Measurements from ENCODE around the gene BORA. TPM values are rescaled to one million over a fixed set of nuclear protein-coding genes. Genes with fewer than 3 reads are reported as not detected.

BORA gene
- polyA plus RNA-seq (2013), result 13.8 TPM

GRCh38 chr13:72727417-72728289 is at the start of gene BORA, which contains the start of gene MZT1:
BORA (plus strand) TSS chr13:72727923; CDS start chr13:72728941, 1,018 bp downstream.
MZT1 (minus strand) TSS chr13:72727629; CDS start chr13:72727602, 27 bp downstream.
- CTCF ChIA-PET, result no interaction called here

GRCh38 chr13:72678312-72678711 is 49.4 kb upstream of the BORA start:
- H3K36me3 ChIP-seq (ENCODE audit: control insufficient read depth in 4 of 4, insufficient read depth in 4 of 4, low read length in 3 of 4), result no peaks in the 10 kb centered on the region
- no CpG with 5 or more reads among the region's 1 CpG for WGBS (ENCODE audit: insufficient coverage)
- no peaks in the 10 kb centered on the region for H3K4me1 ChIP-seq (ENCODE audit: control extremely low read depth in 1 of 4, control insufficient read depth in 4 of 4, insufficient read depth in 4 of 4, low read length in 3 of 4)
- no peak overlapping the region for H3K4me3 ChIP-seq (ENCODE audit: control insufficient read depth in 1 of 7, extremely low read depth in 1 of 7, insufficient read depth in 4 of 7, low read depth in 2 of 7, low read length in 6 of 7)
- H3K27ac ChIP-seq (ENCODE audit: insufficient read depth in 1 of 2, low read depth in 1 of 2, low read length in 2 of 2, poor library complexity in 1 of 2, severe bottlenecking in 2 of 2), result no peak overlapping the region
- no peaks in the 10 kb centered on the region for H3K27me3 ChIP-seq (replicated peaks in 2 of 5; ENCODE audit: control insufficient read depth in 4 of 5, insufficient read depth in 5 of 5, low read length in 4 of 5)
- ChIA-PET POLR2A (no interaction called here), CTCF (no interaction called here)
- H3K9me3 ChIP-seq (ENCODE audit: control extremely low read depth in 1 of 5, control insufficient read depth in 4 of 5, insufficient read depth in 2 of 5, low read depth in 1 of 5, low read length in 4 of 5), result no peaks in the 10 kb centered on the region
- DNase-seq, result no peak

More at GRCh38 chr13:72727417-72728289, at the start of gene BORA, which contains the start of gene MZT1:
- 0% methylated on average over 58 of the region's 71 CpGs for WGBS (ENCODE audit: insufficient coverage)
- peak within 1 kb of the TSS in 1 of 2 experiments; percentile 82 for H3K27ac ChIP-seq (ENCODE audit: insufficient read depth in 1 of 2, low read depth in 1 of 2, low read length in 2 of 2, poor library complexity in 1 of 2, severe bottlenecking in 2 of 2)
- DNase-seq, result peak; percentile 97 to 99 (median 99)
- POLR2A ChIA-PET, result no interaction called here
- H3K9me3 ChIP-seq (ENCODE audit: control extremely low read depth in 1 of 5, control insufficient read depth in 4 of 5, insufficient read depth in 2 of 5, low read depth in 1 of 5, low read length in 4 of 5), result no peaks in the 10 kb centered on the region
- peaks cover 0 to 13% (median 4%) of the 10 kb centered on the region in 4 experiments for H3K36me3 ChIP-seq (ENCODE audit: control insufficient read depth in 4 of 4, insufficient read depth in 4 of 4, low read length in 3 of 4)
- H3K4me1 ChIP-seq (ENCODE audit: control extremely low read depth in 1 of 4, control insufficient read depth in 4 of 4, insufficient read depth in 4 of 4, low read length in 3 of 4), result peaks cover 2 to 27% (median 18%) of the 10 kb centered on the region in 4 experiments
- peak within 1 kb of the TSS; percentile 68 to 97 (median 88) for H3K4me3 ChIP-seq (ENCODE audit: control insufficient read depth in 1 of 7, extremely low read depth in 1 of 7, insufficient read depth in 4 of 7, low read depth in 2 of 7, low read length in 6 of 7)
- no peaks in the 10 kb centered on the region for H3K27me3 ChIP-seq (replicated peaks in 2 of 5; ENCODE audit: control insufficient read depth in 4 of 5, insufficient read depth in 5 of 5, low read length in 4 of 5)

- no CpG with 5 or more reads among the region's 1 CpG for WGBS (ENCODE audit: insufficient coverage)
- no peaks in the 10 kb centered on the region for H3K9me3 ChIP-seq (ENCODE audit: control extremely low read depth in 1 of 5, control insufficient read depth in 4 of 5, insufficient read depth in 2 of 5, low read depth in 1 of 5, low read length in 4 of 5)
- CTCF ChIA-PET, result no interaction called here
- no peak overlapping the region for H3K4me3 ChIP-seq (ENCODE audit: control insufficient read depth in 1 of 7, extremely low read depth in 1 of 7, insufficient read depth in 4 of 7, low read depth in 2 of 7, low read length in 6 of 7)
- H3K36me3 ChIP-seq (ENCODE audit: control insufficient read depth in 4 of 4, insufficient read depth in 4 of 4, low read length in 3 of 4), result no peaks in the 10 kb centered on the region
- H3K27ac ChIP-seq (ENCODE audit: insufficient read depth in 1 of 2, low read depth in 1 of 2, low read length in 2 of 2, poor library complexity in 1 of 2, severe bottlenecking in 2 of 2), result no peak overlapping the region
- no peaks in the 10 kb centered on the region for H3K27me3 ChIP-seq (replicated peaks in 2 of 5; ENCODE audit: control insufficient read depth in 4 of 5, insufficient read depth in 5 of 5, low read length in 4 of 5)
- POLR2A ChIA-PET, result no interaction called here
- no peaks in the 10 kb centered on the region for H3K4me1 ChIP-seq (ENCODE audit: control extremely low read depth in 1 of 4, control insufficient read depth in 4 of 4, insufficient read depth in 4 of 4, low read length in 3 of 4)
- no peak for DNase-seq
These were observed 47.4 kb upstream of the BORA start for GRCh38 chr13:72680353-72680752.

- POLR2A ChIA-PET, result no interaction called here
- CTCF ChIA-PET, result interaction anchor here (1.1 kb wide), 1 partner anchor 10 kb away, joined by 4 read pairs; no protein-coding TSS in a partner anchor
- Histone ChIP-seq H3K9me3 (ENCODE audit: control extremely low read depth in 1 of 5, control insufficient read depth in 4 of 5, insufficient read depth in 2 of 5, low read depth in 1 of 5, low read length in 4 of 5) (no peaks in the 10 kb centered on the region), H3K27ac (ENCODE audit: insufficient read depth in 1 of 2, low read depth in 1 of 2, low read length in 2 of 2, poor library complexity in 1 of 2, severe bottlenecking in 2 of 2) (no peak overlapping the region), H3K36me3 (ENCODE audit: control insufficient read depth in 4 of 4, insufficient read depth in 4 of 4, low read length in 3 of 4) (no peaks in the 10 kb centered on the region), H3K4me3 (ENCODE audit: control insufficient read depth in 1 of 7, extremely low read depth in 1 of 7, insufficient read depth in 4 of 7, low read depth in 2 of 7, low read length in 6 of 7) (no peak overlapping the region), H3K4me1 (ENCODE audit: control extremely low read depth in 1 of 4, control insufficient read depth in 4 of 4, insufficient read depth in 4 of 4, low read length in 3 of 4) (no peaks in the 10 kb centered on the region), H3K27me3 (replicated peaks in 2 of 5; ENCODE audit: control insufficient read depth in 4 of 5, insufficient read depth in 5 of 5, low read length in 4 of 5) (no peaks in the 10 kb centered on the region)
- DNase-seq, result no peak
- WGBS (ENCODE audit: insufficient coverage), result no CpG with 5 or more reads among the region's 3 CpGs
These were observed 41.0 kb upstream of the BORA start for GRCh38 chr13:72686766-72687165.

GRCh38 chr13:72689181-72689696 is 38.5 kb upstream of the BORA start:
- ChIA-PET POLR2A (no interaction called here), CTCF (no interaction called here)
- no peak for DNase-seq
- H3K4me3 ChIP-seq (ENCODE audit: control insufficient read depth in 1 of 7, extremely low read depth in 1 of 7, insufficient read depth in 4 of 7, low read depth in 2 of 7, low read length in 6 of 7), result no peak overlapping the region
- H3K9me3 ChIP-seq (ENCODE audit: control extremely low read depth in 1 of 5, control insufficient read depth in 4 of 5, insufficient read depth in 2 of 5, low read depth in 1 of 5, low read length in 4 of 5), result peaks cover 0 to 8% (median 3%) of the 10 kb centered on the region in 5 experiments
- H3K36me3 ChIP-seq (ENCODE audit: control insufficient read depth in 4 of 4, insufficient read depth in 4 of 4, low read length in 3 of 4), result no peaks in the 10 kb centered on the region
- H3K27ac ChIP-seq (ENCODE audit: insufficient read depth in 1 of 2, low read depth in 1 of 2, low read length in 2 of 2, poor library complexity in 1 of 2, severe bottlenecking in 2 of 2), result no peak overlapping the region
- no peaks in the 10 kb centered on the region for H3K27me3 ChIP-seq (replicated peaks in 2 of 5; ENCODE audit: control insufficient read depth in 4 of 5, insufficient read depth in 5 of 5, low read length in 4 of 5)
- no peaks in the 10 kb centered on the region for H3K4me1 ChIP-seq (ENCODE audit: control extremely low read depth in 1 of 4, control insufficient read depth in 4 of 4, insufficient read depth in 4 of 4, low read length in 3 of 4)

- CTCF ChIA-PET, result no interaction called here
These were observed 34.7 kb upstream of the BORA start for GRCh38 chr13:72692884-72693514.

GRCh38 chr13:72693832-72694231 is 33.9 kb upstream of the BORA start:
- WGBS (ENCODE audit: insufficient coverage), result 100% methylated on average over 1 of the region's 5 CpGs
- Histone ChIP-seq H3K4me1 (ENCODE audit: control extremely low read depth in 1 of 4, control insufficient read depth in 4 of 4, insufficient read depth in 4 of 4, low read length in 3 of 4) (no peaks in the 10 kb centered on the region), H3K9me3 (ENCODE audit: control extremely low read depth in 1 of 5, control insufficient read depth in 4 of 5, insufficient read depth in 2 of 5, low read depth in 1 of 5, low read length in 4 of 5) (peaks cover 0 to 8% (median 3%) of the 10 kb centered on the region in 5 experiments), H3K36me3 (ENCODE audit: control insufficient read depth in 4 of 4, insufficient read depth in 4 of 4, low read length in 3 of 4) (no peaks in the 10 kb centered on the region), H3K4me3 (ENCODE audit: control insufficient read depth in 1 of 7, extremely low read depth in 1 of 7, insufficient read depth in 4 of 7, low read depth in 2 of 7, low read length in 6 of 7) (peak overlapping the region in 1 of 7 experiments; percentile 7), H3K27ac (ENCODE audit: insufficient read depth in 1 of 2, low read depth in 1 of 2, low read length in 2 of 2, poor library complexity in 1 of 2, severe bottlenecking in 2 of 2) (no peak overlapping the region), H3K27me3 (replicated peaks in 2 of 5; ENCODE audit: control insufficient read depth in 4 of 5, insufficient read depth in 5 of 5, low read length in 4 of 5) (no peaks in the 10 kb centered on the region)
- no peak for DNase-seq
- ChIA-PET CTCF (interaction anchor here (1.4 kb wide), 1 partner anchor 11 kb away, joined by 3 read pairs; no protein-coding TSS in a partner anchor), POLR2A (no interaction called here)

More at GRCh38 chr13:72692884-72693514, 34.7 kb upstream of the BORA start:
- no peak for DNase-seq
- Histone ChIP-seq H3K9me3 (ENCODE audit: control extremely low read depth in 1 of 5, control insufficient read depth in 4 of 5, insufficient read depth in 2 of 5, low read depth in 1 of 5, low read length in 4 of 5) (peaks cover 0 to 8% (median 3%) of the 10 kb centered on the region in 5 experiments), H3K36me3 (ENCODE audit: control insufficient read depth in 4 of 4, insufficient read depth in 4 of 4, low read length in 3 of 4) (no peaks in the 10 kb centered on the region), H3K4me1 (ENCODE audit: control extremely low read depth in 1 of 4, control insufficient read depth in 4 of 4, insufficient read depth in 4 of 4, low read length in 3 of 4) (no peaks in the 10 kb centered on the region), H3K4me3 (ENCODE audit: control insufficient read depth in 1 of 7, extremely low read depth in 1 of 7, insufficient read depth in 4 of 7, low read depth in 2 of 7, low read length in 6 of 7) (no peak overlapping the region), H3K27me3 (replicated peaks in 2 of 5; ENCODE audit: control insufficient read depth in 4 of 5, insufficient read depth in 5 of 5, low read length in 4 of 5) (no peaks in the 10 kb centered on the region), H3K27ac (ENCODE audit: insufficient read depth in 1 of 2, low read depth in 1 of 2, low read length in 2 of 2, poor library complexity in 1 of 2, severe bottlenecking in 2 of 2) (no peak overlapping the region)
- POLR2A ChIA-PET, result no interaction called here
- WGBS (ENCODE audit: insufficient coverage), result 50% methylated on average over 2 of the region's 5 CpGs
